ENCODE measurements around the gene EPHA10.

DNA sequence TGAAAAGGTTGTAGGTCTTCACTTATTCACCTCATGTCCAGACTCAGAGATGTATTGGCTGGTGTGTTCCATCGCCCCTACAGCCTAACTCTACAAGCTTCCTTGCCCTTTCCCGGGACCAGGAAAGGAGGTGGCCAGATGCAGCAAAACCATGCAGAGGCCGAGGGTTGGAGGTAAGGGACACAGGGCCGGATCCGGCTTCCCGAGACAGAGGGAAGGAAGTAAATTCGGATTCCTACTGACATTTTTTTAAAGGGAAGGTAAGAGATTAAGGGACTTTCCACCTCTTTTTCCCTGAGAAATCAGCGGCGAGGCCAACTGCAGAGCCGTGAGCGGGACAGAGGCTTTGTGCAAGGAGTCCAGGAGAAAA, 12.7 kb downstream of the EPHA10 start:
- TF ChIP-seq, protein P1, sequence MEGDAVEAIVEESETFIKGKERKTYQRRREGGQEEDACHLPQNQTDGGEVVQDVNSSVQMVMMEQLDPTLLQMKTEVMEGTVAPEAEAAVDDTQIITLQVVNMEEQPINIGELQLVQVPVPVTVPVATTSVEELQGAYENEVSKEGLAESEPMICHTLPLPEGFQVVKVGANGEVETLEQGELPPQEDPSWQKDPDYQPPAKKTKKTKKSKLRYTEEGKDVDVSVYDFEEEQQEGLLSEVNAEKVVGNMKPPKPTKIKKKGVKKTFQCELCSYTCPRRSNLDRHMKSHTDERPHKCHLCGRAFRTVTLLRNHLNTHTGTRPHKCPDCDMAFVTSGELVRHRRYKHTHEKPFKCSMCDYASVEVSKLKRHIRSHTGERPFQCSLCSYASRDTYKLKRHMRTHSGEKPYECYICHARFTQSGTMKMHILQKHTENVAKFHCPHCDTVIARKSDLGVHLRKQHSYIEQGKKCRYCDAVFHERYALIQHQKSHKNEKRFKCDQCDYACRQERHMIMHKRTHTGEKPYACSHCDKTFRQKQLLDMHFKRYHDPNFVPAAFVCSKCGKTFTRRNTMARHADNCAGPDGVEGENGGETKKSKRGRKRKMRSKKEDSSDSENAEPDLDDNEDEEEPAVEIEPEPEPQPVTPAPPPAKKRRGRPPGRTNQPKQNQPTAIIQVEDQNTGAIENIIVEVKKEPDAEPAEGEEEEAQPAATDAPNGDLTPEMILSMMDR (IDR thresholded peaks at IDR 0.05; ENCODE audit: insufficient read depth, low read length, poor library complexity, severe bottlenecking): no peak
- no peak for TF ChIP-seq EZH2phosphoT487 (conservative IDR thresholded peaks at IDR 0.05; ENCODE audit: low read length)

All from SU-DHL-6 (cell line).